NCI-H1417 treated with DMSO at 0.1 percent for 48 hours (cell line): ENCODE measurements around the gene CCDC88C.
A peak's percentile ranks its signal among the peaks of the same experiment; 100 is the strongest.

Experiments used
- DNase-seq: peaks from one replicate; lab custom pipeline; 2025; lab: John Stamatoyannopoulos, UW

Gene CCDC88C

GRCh38 chr14:91377700-91378652 is 39.6 kb downstream of the CCDC88C start:
- no peak for DNase-seq

DNA sequence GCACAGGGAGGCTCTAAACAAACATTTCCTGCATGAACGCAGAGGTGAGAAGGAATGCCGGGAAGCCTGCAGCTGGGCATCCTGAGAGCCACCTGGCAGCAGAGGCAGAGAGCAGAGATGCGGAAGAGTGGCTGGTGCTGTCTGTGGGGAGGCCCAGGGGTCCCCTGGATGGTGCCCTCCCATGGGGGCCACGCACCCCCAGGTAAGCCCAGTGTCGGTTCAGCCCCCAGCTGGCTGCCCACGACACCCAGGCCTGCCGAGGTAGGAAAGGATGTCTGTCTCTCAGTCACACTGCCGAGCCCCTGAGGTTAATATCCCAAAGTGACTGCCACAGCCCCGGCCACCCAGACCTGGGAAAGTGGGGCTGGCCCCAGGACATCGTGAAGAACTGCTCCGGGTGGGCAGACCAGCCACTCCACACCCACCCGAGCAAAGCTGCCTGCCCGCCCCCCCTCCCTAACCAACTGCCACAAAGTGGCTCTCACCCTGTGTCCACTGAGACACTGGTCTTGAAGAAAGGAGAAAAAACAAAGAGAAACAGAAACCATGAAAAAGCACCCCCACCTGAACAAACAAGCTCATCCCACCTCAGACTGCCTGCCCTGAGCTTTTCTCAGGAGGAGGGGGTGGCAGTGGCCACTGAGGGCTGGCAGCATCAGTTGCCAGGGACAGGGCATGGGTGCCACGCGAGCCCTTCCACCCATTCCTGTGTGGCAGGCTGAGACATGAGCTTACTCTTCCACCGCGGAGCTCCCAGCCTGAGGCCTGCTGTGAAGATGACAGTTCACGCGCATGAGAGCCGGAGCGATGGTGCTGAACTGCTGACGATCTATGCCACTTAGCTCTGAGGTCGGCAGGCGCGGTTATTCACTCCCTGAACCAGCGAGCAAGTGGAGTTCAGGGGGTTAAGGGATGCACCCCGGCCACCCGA is 40.8 kb downstream of the CCDC88C start:
- no peak for DNase-seq

DNA sequence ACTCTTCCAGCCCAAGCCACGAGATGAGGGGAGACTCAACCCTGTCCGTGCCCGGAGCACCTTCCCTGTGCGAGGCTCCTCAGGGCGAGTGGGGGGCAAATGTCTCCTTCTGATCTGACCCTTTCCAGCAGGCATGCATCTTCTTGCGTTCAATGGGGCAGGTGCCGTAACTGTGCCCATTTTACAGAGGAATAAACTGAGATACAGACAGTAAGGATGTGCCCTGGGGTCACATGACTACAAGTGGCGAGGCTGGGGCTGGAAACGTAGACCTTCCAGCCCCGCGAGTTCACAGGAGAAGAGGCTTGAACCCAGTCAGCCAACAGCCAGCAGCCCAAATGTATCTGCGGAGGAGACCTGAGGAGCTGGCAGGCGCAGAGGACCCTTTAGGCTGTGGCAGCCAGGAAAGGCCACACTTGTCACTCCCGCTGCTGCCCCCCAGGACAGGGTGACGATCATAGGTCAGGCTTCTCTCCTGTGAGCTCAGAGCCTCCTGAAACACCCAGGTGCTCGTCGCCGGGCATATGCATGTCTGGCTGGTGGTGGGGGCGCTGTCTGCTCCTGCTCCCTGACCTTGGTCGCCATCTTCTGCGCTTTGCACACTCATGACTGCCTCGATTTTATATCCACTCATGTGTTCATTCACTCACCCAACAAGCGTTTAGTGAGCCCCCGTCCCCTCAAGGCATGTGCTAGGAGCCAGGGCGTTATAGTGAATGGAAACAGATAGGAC is 41.7 kb downstream of the CCDC88C start:
- DNase-seq, result no peak

GRCh38 chr14:91374879-91375702 is 42.5 kb downstream of the CCDC88C start:
- DNase-seq, result peak; percentile 83

GRCh38 chr14:91374287-91374878 is 43.2 kb downstream of the CCDC88C start:
- DNase-seq, result no peak

DNA sequence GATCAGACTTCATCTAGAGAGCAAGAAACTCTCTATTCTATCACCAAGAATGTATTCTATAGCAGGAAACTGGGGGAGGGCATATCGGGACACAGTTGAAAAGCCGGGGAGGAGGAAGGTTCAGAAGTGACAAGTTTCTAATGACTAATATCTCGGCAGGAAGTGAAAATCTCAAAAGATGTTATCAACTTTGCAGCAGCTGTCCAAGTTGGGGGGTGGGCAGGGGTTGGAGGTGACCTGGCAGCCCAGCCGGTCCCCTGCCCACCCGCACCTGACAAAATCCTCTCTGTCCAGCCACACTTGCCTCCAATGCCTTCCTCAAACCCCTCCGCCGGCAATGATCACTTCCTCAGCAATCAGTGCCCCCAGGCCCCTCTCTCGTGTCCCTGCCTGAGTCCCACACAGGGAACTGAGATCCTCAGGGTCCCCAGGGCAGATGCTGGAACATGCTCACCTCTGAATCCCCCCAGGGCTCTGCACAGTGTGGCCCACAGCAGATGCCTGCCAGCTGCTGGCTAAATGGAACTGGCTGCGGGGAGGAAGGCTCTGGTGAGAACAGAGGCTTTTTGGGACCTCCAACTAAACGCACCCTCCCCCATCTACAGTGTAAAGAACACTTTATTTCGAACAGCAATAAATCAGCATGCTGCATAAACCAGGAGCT is 43.9 kb downstream of the CCDC88C start:
- no peak for DNase-seq

GRCh38 chr14:91372671-91373495 is 44.7 kb downstream of the CCDC88C start:
- no peak for DNase-seq

DNA sequence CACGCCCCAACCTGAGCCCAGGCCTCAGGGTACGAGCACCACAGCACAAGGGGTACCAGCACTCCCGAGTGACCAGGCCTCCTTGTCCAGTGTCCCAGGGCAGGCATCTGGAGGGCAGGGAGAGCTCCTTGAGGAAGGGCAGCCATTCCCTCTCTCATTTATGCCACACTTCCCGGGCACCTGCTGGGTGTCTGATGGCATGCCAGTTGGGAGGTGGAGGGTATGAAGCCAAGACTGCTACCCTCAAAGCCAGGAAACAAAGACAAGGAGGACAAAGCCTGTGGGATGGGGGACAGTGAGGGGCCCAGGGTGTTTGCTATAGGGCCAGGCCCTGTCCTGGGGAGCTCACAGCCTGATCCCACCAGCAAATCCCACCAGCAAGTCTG is 45.6 kb downstream of the CCDC88C start:
- no peak for DNase-seq

DNA sequence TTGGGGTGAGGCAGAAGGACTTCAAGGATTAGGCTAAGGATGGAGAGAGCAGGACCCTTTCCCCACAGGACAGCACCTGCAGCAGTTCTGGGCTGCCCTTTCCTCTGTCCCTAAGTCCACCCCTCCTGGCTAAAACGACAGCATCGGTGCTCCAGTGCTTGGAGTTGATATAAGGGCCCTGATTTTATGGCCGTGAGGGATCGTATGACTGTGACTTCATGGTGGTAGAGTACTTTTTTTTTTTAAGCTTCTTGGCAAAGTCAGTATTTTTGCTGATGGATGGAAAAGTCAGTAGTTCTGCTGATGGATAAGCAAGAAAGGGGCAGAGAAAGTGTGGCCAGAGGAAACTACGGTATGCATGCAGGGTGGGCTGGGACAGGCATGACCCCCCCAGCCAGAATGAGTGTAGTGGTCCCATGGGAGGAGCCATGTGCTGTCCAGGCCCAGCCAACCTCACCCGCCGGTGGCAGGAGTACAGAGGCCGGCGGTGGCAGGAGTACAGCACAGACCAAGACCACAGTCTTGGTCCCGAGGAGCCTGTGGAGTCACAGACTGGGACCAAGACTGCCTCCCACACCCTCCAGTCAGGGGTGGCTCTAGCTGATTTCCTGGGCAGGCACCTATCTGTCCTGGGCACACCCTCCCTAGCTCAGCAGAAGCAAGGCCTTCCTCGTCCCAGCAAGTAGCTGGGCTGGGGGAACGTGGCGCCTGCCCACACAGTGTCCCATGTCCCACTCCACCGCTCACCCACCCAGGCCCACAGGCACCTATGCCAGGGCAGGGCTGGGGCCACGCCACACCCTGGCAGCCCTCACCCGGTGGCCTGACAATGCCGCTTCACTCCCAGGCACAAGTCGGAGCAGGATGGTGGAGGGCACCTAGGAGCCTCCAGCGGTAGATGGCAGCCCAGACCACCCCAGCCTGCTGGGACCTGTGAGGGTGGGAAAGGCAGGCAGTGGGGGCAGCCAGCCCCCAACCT is 46.3 kb downstream of the CCDC88C start:
- no peak for DNase-seq

DNA sequence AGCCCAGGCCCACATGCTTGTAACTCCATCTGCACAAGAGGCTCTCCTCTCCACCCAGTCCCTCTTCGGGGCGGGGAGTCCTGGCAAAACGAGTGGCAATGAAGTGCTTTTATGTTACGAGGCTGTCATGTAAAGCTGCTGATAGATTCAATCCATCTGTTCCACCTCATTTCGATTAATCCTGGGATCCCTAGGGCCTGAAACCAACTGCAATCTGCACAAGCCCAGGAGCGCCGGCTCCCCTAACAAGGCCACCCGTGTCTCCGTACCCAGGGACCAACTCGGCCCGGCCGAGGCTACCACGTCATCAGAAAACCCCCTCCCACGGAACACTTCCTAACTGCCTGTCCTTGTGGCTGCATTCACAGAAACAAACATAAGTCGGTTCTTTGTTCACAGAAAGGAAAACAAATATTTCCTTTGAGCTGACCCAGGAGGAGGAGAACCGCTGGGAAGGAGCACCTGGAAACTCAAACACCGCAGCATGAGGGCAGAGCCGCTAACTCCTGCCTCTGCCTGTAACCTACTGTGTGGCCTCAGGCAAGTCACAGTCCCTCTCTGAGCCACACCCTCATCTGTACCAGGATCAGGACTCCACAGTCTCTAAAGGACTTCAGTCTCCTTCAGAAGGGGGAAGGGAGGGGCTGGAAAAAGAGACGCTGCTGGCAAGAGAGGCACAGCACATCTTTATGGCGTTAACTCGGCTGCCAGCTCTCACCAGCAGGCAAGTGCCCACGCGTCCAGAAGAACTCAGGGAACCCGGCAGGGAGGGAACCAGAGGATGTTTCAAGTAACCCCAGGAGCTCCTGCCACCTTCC is 47.8 kb downstream of the CCDC88C start:
- no peak for DNase-seq

- no peak for DNase-seq
Measured at GRCh38 chr14:91368776-91369416, 48.7 kb downstream of the CCDC88C start.

GRCh38 chr14:91367173-91368171 is 50.1 kb downstream of the CCDC88C start:
- DNase-seq, result no peak

GRCh38 chr14:91366749-91367148 is 50.9 kb downstream of the CCDC88C start:
- DNase-seq, result no peak

DNA sequence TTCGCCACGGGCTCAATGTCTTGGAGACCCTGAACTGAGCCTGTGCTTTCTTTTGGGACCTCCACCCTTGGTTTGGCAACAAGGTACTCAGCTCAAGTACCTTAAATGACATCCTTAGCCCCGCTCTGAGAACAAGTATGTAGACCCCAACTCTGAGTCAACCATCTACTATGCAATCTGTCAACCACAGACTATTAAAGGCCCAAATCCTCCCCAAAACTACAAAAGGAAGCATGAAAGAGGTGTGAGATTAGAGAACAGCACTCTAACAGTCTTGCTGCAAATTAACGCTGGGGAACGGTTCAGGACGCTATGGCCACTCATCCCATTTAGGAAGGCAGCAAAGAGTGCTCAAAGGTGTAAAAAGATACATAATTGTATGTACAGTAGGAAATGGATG is 52.1 kb downstream of the CCDC88C start:
- no peak for DNase-seq

- DNase-seq, result no peak
Measured at GRCh38 chr14:91364524-91365270, 52.9 kb downstream of the CCDC88C start.
